NB4 (cell line): ENCODE results near the gene C1orf185.

ENCODE experiments used
- DNase-seq: peaks from one replicate; pipeline ENCODE4 v3.0.0; 2010; ENCODE audit warnings: low read depth
- H3K4me3 ChIP-seq: one replicate; pipeline ENCODE4 v1.5.1; 2011; ENCODE audit warnings: mild to moderate bottlenecking, low read depth, low read length, moderate library complexity
- MYC ChIP-seq: IDR thresholded peaks from 2 replicates; pipeline ENCODE4 v1.6.1; 2011; ENCODE audit warnings: low read depth, low read length
- POLR2A ChIP-seq: IDR thresholded peaks from 2 replicates; pipeline ENCODE4 v1.6.1; 2011; ENCODE audit warnings: mild to moderate bottlenecking; ENCODE audit not compliant: insufficient read length; ENCODE audit errors: extremely low read depth
- TF ChIP-seq, protein P1 (sequence below): IDR thresholded peaks from one replicate; pipeline ENCODE4 v1.5.1; 2012; ENCODE audit warnings: low read depth, low read length
- TF ChIP-seq, protein P2 (sequence below): IDR thresholded peaks from 2 replicates; pipeline ENCODE4 v1.6.1; 2011; ENCODE audit warnings: low read depth, low read length

The C1orf185 gene

GRCh38 chr1:51071291-51072042 lies 30.6 kb upstream of the C1orf185 start:
- no peak overlapping the region for H3K4me3 ChIP-seq
- DNase-seq = no peak
- TF ChIP-seq, protein P1, sequence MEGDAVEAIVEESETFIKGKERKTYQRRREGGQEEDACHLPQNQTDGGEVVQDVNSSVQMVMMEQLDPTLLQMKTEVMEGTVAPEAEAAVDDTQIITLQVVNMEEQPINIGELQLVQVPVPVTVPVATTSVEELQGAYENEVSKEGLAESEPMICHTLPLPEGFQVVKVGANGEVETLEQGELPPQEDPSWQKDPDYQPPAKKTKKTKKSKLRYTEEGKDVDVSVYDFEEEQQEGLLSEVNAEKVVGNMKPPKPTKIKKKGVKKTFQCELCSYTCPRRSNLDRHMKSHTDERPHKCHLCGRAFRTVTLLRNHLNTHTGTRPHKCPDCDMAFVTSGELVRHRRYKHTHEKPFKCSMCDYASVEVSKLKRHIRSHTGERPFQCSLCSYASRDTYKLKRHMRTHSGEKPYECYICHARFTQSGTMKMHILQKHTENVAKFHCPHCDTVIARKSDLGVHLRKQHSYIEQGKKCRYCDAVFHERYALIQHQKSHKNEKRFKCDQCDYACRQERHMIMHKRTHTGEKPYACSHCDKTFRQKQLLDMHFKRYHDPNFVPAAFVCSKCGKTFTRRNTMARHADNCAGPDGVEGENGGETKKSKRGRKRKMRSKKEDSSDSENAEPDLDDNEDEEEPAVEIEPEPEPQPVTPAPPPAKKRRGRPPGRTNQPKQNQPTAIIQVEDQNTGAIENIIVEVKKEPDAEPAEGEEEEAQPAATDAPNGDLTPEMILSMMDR = no peak
- TF ChIP-seq MYC (no peak), POLR2A (no peak)
- TF ChIP-seq, protein P2, sequence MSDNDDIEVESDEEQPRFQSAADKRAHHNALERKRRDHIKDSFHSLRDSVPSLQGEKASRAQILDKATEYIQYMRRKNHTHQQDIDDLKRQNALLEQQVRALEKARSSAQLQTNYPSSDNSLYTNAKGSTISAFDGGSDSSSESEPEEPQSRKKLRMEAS = no peak

DNA sequence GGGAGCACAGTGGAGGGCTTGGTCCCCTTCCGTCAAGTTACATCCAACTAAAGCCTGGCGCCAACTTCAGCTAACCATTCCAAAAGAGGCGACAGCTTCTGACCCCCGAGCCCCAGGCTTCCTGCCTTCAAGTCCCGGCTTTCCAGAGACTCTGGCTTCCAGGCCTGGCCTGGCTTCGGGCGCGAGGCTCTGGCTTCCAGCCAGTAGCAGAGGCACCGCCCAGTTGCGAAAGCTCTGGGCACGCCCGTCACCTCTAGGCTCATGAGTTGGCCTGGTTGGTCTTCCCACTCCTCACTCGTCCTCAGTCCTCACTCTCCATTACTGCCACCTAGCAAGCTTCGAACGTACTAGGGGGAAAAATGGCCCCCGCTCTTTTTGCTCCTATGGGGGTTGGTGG lies 30.0 kb upstream of the C1orf185 start:
- DNase-seq = no peak
- TF ChIP-seq, protein P2 = no peak
- TF ChIP-seq POLR2A (no peak), MYC (no peak)
- H3K4me3 ChIP-seq = no peak overlapping the region

- TF ChIP-seq, protein P1 = no peak
- TF ChIP-seq POLR2A (no peak), MYC (no peak)
- TF ChIP-seq, protein P2 = no peak
- no peak overlapping the region for H3K4me3 ChIP-seq
- DNase-seq = no peak
Observed at GRCh38 chr1:51072651-51073050, 29.4 kb upstream of the C1orf185 start.

DNA sequence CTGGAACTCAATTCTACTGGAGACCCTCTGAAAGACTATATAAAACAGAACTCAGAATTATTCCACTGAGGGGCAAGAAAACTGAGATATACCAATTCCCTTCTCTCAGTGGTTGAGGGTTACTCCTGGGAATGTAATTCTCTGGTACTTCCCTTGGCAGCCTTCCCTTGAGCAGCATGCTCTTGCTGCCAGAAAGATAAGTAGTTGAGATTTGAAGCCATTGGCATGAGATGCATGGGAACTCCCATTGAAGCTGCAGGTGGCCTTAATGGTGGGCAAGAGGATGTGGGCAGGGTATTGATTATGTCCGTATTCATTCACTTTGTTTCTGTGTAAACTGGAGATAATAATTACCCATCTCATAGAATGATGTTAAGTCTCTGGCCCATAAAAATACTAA lies 28.6 kb upstream of the C1orf185 start:
- DNase-seq = no peak
- TF ChIP-seq POLR2A (no peak), MYC (no peak)
- TF ChIP-seq, protein P2 = no peak
- TF ChIP-seq, protein P1 = no peak
- no peak overlapping the region for H3K4me3 ChIP-seq

GRCh38 chr1:51086496-51087271 lies 15.3 kb upstream of the C1orf185 start:
- no peak for DNase-seq
- TF ChIP-seq POLR2A = no peak
- TF ChIP-seq, protein P1 = no peak
- no peak for TF ChIP-seq MYC
- TF ChIP-seq, protein P2 = no peak
- H3K4me3 ChIP-seq = no peak overlapping the region

DNA sequence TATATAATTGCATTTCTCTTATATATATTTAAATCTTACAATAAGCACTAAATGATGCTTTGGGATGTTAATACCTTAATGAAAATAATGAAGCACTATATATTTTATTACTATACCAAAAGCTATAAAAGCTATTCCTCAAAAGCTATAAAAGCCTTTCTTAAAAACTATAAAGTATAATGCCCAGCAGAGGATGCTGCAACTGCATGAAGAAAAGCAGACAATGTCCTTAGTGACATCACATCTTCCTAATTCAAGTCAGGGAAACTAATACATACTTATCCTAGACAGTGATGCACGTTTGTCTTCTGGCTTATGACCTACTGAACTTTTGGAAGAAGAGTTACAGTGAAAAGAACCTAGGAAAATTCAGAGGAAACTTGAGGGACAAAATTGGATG lies 13.6 kb upstream of the C1orf185 start:
- peak; percentile 7 for DNase-seq
- TF ChIP-seq, protein P1 = no peak
- no peak for TF ChIP-seq MYC
- no peak for TF ChIP-seq POLR2A
- TF ChIP-seq, protein P2 = no peak

More for the DNA sequence above, 13.6 kb upstream of the C1orf185 start:
- H3K4me3 ChIP-seq = no peak overlapping the region
